Activated naive CD4-positive, alpha-beta T cell (primary cell): ENCODE results near the gene ACTR6.
A peak's percentile ranks its signal among the peaks of the same experiment; 100 is the strongest.
"Not testable (repeated sequence)": the region's sequence is repeated elsewhere in the genome, so short reads cannot be mapped to it uniquely, and the experiment has no call there.

Experiments
- DNase-seq, 4 experiments: peaks; one replicate each; lab custom pipeline; 2025; lab: John Stamatoyannopoulos, UW

The ACTR6 gene

GRCh38 chr12:100200463-100201181 lies at the start of gene ACTR6:
Gene ACTR6 (plus strand): TSS chr12:100200815. CDS start chr12:100200852, 37 bp downstream.
- DNase-seq = peak; percentile 76 to 96 (median 86)

- DNase-seq = no peak
Measured at GRCh38 chr12:100151769-100152168, 48.8 kb upstream of the ACTR6 start.

- DNase-seq = no peak
Measured at GRCh38 chr12:100153131-100153530, 47.5 kb upstream of the ACTR6 start.

- peak; percentile 20 to 66 (median 50) for DNase-seq
Measured at GRCh38 chr12:100154474-100155247, 46.0 kb upstream of the ACTR6 start.

- DNase-seq = no peak
Measured at GRCh38 chr12:100156731-100157426, 43.7 kb upstream of the ACTR6 start.

GRCh38 chr12:100157427-100157821 lies 43.2 kb upstream of the ACTR6 start:
- no peak for DNase-seq

- no peak for DNase-seq
Measured at GRCh38 chr12:100158535-100158934, 42.1 kb upstream of the ACTR6 start.

GRCh38 chr12:100159391-100160104 lies 41.1 kb upstream of the ACTR6 start:
- no peak for DNase-seq

GRCh38 chr12:100163416-100164152 lies 37.0 kb upstream of the ACTR6 start:
- peak; percentile 9 to 57 (median 34) for DNase-seq

- DNase-seq = no peak
Measured at GRCh38 chr12:100164153-100164704, 36.4 kb upstream of the ACTR6 start.

GRCh38 chr12:100165356-100165755 lies 35.3 kb upstream of the ACTR6 start:
- no peak for DNase-seq

- no peak for DNase-seq
Measured at GRCh38 chr12:100166232-100166631, 34.4 kb upstream of the ACTR6 start.

- DNase-seq = no peak
Measured at GRCh38 chr12:100168562-100168961, 32.1 kb upstream of the ACTR6 start.

- no peak for DNase-seq
Measured at GRCh38 chr12:100169345-100169744, 31.3 kb upstream of the ACTR6 start.

GRCh38 chr12:100170313-100170858 lies 30.2 kb upstream of the ACTR6 start:
- no peak for DNase-seq

GRCh38 chr12:100171248-100171647 lies 29.4 kb upstream of the ACTR6 start:
- DNase-seq = no peak

- DNase-seq = no peak
Measured at GRCh38 chr12:100173111-100173510, 27.5 kb upstream of the ACTR6 start.

GRCh38 chr12:100174495-100174894 lies 26.1 kb upstream of the ACTR6 start:
- no peak for DNase-seq

GRCh38 chr12:100176493-100176892 lies 24.1 kb upstream of the ACTR6 start:
- not testable (repeated sequence) for DNase-seq

- DNase-seq = no peak
Measured at GRCh38 chr12:100179252-100179651, 21.4 kb upstream of the ACTR6 start.
